Hypothalamus (tissue), 51 donors: ENCODE measurements around the gene YPEL4.

Experiments
- DNase-seq, 51 donors: peaks; one replicate each; lab custom pipeline; 2025; lab: John Stamatoyannopoulos, UW

YPEL4 gene

DNA sequence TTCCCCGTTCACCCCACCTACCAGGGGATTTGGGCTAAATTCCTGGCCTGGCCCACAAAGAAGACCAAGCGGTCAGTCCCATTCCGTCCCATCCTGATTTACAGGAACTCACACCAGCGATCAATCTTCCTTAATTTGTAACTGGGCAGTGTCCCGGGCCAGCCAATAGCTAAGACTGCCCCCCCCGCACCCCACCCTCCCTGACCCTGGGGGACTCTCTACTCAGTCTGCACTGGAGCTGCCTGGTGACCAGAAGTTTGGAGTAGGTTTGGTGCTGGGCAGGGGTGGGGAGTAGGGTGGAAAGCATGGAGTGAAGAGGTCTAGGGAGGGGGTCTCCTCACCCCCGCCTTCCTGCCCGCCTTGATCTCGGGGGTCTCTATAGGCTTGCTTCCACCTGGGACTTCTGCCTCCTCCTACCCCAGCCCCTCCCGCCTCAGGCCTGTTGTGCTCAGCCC, 52.2 kb downstream of the YPEL4 start, which contains the start of gene SERPING1:
Gene SERPING1 (plus strand): TSS at position 225 of the 455 bp plus-strand sequence. CDS start 586 bp downstream, outside the sequence.
- DNase-seq, result peak in 17 of 51 donors; percentile 3 to 61 (median 25)

DNA sequence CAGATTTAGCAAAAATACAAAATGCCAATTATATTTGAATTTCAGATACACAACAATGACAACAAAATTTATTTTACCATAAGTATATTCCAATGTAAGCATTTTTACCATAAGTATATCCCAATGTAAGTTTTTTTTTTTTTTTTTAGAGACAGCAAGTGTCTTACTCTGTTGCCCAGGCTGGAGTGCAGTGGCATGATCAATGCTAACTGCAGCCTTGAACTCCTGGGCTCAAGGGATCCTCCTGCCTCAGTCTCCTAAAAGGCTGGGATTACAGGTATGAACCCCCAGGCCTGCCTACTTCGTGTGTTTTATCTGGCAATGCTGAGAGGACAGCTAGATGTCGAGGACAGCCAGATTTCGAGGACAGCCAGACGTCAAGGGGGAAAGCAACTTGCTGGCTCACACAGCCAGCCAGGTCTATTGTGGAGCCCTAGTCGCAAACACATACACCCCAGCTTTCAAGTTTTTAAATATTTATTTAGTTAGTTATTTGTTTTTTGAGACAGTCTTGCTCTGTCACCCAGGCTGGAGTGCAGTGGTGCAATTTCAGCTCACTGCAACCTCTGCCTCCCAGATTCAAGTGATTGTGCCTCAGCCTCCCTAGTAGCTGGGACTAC, 53.3 kb downstream of the YPEL4 start:
- DNase-seq, result no peak
